LNCaP clone FGC (cell line): ENCODE data around the gene CEP83.
"Not testable (repeated sequence)": the region's sequence is repeated elsewhere in the genome, so short reads cannot be mapped to it uniquely, and the experiment has no call there.

Experiments used
- DNase-seq: peaks from one replicate; pipeline ENCODE4 v3.0.0-alpha.2; 2011; ENCODE audit warnings: low read depth
- H3K4me3 ChIP-seq: 2 replicates; pipeline ENCODE4 v1.5.1; 2011; ENCODE audit warnings: mild to moderate bottlenecking, low read depth, low read length, control low read depth
- CTCF ChIP-seq: IDR thresholded peaks from 2 replicates; pipeline ENCODE4 v1.5.1; 2012; ENCODE audit warnings: mild to moderate bottlenecking; ENCODE audit not compliant: control insufficient read depth, insufficient read depth; ENCODE audit errors: extremely low read depth

CEP83 gene

GRCh38 chr12:94401326-94401725 lies 58.3 kb downstream of the CEP83 start:
- DNase-seq, result no peak
- no peak for TF ChIP-seq CTCF

GRCh38 chr12:94398685-94399084 lies 61.0 kb downstream of the CEP83 start:
- not testable (repeated sequence) for DNase-seq, H3K4me3 ChIP-seq

More at GRCh38 chr12:94401326-94401725, 58.3 kb downstream of the CEP83 start:
- no peak overlapping the region for H3K4me3 ChIP-seq

GRCh38 chr12:94397401-94397800 lies 62.3 kb downstream of the CEP83 start:
- H3K4me3 ChIP-seq, result no peak overlapping the region
- no peak for DNase-seq
- TF ChIP-seq CTCF, result no peak

- H3K4me3 ChIP-seq, DNase-seq: not testable (repeated sequence)
Measured at GRCh38 chr12:94396014-94396413, 63.7 kb downstream of the CEP83 start.

GRCh38 chr12:94390130-94390485 lies 69.6 kb downstream of the CEP83 start:
- no peak for DNase-seq
- TF ChIP-seq CTCF, result no peak
- no peak overlapping the region for H3K4me3 ChIP-seq

GRCh38 chr12:94389482-94390129 lies 70.1 kb downstream of the CEP83 start:
- not testable (repeated sequence) for H3K4me3 ChIP-seq, DNase-seq

GRCh38 chr12:94386422-94386821 lies 73.2 kb downstream of the CEP83 start:
- H3K4me3 ChIP-seq, result no peak overlapping the region
- no peak for DNase-seq
- TF ChIP-seq CTCF, result no peak

GRCh38 chr12:94384030-94384429 lies 75.6 kb downstream of the CEP83 start:
- no peak overlapping the region for H3K4me3 ChIP-seq
- no peak for DNase-seq
- TF ChIP-seq CTCF, result no peak

GRCh38 chr12:94380507-94380906 lies 79.2 kb downstream of the CEP83 start:
- no peak for TF ChIP-seq CTCF
- no peak for DNase-seq
- H3K4me3 ChIP-seq, result no peak overlapping the region
